Measurements from ENCODE around the gene COL23A1.
A peak's percentile ranks its signal among the peaks of the same experiment; 100 is the strongest.

COL23A1 gene

DNA sequence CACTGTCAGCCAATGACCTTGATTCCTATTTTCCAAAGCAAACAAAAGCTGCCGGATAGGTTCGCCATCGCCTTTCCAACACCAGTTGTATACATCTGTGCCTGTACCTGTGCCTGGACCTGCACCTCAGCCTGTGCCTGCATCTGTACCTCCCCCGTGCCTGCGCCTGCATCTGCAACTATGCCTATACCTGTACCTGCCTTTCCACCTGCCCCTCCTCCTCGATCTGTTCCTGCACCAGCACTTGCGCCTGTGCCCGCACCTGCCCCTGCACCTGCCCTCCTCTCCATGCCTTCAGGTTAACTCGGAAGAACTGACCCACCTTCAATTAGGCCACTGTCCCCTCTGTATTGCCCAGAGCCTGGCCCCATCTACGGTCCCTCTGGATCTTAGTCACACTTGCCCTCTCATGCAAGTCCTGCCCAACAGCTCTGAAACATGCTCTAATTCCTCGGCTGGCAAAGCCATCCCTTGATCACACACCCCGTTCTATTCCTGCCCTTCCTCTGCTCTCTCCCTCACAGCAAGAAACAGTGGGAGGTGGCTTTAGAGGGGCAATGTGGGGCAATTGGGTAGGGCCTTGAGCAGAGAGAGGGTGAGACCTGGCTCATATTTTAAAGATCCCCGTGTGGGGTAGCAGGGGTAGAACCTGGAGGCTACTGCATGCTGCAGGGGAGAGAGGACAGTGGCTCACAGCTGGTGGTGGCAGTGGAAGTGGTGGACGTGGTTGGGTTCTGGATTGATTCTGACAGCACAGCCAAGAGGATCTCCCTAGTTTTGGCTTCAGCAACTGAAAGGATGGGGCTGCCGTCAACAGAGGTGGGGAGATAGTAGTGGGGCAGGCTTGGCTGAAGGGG is 298.0 kb downstream of the COL23A1 start:
- DNase-seq, result no peak

DNA sequence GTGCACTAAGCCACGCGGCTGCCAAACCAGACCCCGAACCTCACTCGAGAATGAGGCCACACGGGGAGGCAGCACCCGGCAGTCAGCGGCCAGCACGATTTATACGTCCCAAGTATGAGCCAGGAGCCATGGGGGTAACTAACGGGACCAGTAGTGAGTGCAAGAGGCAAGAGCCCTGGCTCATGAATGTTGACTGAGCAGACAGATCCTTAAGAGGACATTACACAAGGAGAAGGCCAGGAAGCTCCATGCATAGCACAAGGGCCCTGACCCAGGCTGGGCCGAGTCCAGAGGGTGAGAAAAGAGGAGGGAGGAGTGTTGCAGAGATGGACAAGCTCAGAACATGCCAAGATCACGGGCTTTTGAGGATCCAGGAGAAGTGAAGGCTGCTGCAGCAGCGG is 299.0 kb downstream of the COL23A1 start:
- no peak for DNase-seq

DNA sequence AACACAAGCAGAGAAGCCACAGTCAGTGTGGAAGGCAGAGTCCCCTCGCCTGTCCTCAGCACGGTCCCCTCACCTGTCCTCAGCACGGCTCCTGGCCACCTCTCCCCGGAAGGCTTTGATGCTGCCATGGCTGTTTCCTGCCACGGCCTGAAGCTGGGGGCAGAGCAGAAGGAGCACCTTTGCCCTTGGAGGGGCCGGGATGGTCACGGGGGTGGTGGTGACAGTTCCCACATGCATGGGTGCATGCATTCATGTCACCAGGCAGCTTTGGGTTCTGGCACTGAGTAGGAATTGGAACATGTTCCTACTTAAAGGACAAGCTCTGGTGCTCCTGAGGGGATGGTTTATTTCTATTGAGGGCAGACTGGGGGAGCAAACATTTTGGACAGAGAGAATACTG is 299.8 kb downstream of the COL23A1 start:
- no peak for DNase-seq

DNA sequence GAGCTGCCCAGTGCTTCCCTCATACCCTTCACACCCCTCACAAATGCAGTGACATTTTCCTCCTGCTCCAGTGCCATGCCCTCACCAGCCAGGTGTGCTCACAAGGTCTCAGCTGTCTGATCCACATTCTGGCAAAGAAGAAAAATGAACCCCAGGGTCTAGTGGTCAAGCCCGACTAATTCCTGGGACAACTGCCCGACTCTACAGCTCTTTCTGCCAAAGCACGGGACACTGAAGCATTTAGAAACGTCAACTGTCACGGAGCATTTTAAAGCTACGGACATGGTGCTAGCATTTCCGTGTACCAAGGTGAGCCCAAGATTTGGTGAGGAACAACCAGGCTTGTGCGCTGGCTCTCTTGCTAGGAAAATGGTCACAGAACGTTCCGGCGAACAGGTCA is 300.8 kb downstream of the COL23A1 start:
- no peak for DNase-seq

DNA sequence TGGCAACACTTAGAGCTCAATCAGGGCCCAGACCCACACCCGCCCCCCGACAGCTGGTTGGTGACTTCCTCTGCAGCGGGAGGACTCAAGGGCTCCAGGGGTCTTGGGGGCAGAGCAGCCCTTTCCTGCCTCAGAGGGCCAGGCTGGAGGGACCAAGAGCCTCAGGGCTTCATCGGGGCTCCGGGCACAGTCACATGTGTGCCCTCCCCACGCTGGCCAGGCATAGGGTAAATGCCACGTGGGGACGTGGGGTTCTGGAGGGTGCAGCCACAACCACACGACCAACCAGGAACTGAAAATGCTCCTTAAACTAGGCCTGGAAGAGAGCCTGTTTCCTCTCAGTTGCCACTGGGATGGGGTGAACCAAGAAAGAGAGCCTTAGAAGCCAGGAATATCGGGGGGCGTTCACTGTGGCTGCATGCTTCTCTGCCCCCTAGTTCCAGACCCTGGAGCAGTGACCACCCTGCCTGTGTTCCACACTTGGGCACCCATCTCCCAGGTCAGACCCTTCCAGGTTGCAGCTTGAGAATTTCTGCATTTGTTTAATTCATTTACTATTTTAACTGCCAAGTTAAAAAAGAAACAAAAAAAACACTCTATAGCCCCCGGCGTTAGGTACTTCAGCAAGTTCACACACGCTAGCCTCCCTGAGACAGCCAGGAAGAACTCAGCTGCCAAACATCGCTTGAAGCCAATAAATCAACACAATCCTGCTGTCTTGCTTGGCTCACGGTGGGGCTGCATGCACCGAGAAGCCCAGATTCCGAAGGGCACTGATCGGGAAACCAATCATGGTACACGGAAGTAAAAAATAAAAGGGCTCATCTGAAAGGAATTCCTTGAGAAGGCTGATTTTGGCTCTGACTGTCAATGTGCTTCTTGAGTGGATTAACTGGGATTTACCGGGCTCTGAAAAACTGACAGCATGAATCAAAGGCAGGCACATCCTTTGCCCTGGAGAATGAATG is 301.5 kb downstream of the COL23A1 start:
- no peak for DNase-seq

DNA sequence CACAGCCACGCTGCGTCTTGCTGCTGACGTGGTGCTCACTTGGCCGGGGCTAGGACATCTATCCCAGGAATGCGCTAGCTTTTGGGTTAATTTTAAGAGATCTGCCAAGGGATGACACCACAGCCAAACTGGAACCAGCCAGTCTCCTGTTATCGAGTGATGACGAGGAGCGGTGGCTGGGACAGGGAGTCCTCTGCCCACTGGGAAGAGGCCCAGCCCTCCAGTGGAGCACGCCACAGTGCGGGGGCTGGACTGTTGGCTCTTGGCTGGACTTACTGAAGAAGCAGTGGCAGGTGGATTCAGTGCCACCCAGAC is 302.4 kb downstream of the COL23A1 start:
- no peak for DNase-seq

DNA sequence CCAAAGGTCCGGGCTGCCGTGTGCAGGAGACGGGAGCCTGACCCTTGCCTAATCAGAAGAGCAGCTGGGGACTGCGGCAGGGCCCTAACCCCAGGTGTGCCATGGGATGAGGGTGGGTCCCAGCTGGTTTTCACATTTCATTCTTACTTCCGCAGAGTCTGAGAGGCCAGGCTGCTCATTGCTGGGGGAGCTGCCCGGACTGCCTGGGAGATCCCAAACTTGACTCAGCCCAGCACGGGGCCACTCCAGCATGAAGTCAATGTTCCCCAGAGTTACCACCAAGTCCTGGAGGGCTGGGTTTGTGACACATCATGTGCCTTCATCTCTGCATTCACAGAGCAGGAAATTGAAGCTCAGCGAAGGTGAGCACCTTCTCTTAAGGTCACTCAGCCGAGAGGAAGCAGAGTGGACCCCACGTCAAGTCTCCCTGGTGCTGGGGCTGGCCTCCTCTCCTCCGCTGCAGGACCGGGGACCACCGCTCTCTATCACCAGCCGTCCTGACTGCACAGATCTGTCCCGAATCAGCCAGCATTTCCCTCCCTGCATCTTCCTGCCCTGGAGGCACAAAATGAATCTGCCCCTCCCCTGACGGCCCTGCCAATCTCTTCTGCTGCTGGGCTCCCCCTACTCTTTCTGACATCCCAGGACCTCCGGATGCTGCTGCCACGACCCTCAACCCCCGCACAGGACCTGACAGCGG is 303.0 kb downstream of the COL23A1 start:
- no peak for DNase-seq

DNA sequence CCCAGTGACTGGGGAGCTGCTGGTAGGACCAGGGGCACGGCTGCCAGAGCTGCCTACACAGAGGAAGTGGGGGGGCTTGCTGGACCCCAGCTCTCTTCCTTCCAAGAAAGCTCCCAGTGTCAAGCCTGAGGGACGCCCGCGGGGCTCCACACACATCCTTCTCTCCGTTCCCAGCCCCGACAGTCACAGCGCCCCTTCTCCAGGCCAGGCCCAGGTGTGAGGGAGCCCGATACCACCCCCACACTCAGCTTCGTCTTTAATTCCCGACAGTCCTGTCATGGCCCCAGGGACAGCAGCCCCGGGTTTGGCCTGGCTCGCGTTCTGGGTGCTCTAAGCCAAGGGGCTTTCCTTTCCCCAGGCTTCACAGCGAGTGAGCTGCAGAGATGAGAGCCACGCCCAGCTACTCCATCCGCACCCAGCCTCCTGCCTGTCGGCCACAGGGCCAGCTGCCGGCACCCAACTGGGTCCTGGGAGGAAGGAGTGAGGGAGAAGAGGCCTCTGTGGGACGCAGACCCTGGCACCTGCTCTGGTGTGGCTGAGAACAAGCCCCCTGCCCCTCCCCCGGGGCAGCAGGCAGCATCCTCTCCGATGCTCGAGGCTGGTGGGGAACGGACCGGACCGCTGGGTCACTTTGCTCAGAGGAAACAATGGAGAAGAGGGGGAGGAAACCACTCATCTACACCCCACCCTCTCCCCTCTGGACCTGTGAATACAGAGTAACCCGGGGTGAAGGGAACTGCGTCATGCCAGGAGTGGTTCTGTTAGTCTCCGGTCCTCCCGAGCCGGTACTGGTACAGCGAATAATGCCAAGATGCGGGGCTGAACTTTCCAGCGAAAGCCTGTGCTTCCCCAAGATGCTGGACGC is 303.7 kb downstream of the COL23A1 start:
- DNase-seq, result no peak

DNA sequence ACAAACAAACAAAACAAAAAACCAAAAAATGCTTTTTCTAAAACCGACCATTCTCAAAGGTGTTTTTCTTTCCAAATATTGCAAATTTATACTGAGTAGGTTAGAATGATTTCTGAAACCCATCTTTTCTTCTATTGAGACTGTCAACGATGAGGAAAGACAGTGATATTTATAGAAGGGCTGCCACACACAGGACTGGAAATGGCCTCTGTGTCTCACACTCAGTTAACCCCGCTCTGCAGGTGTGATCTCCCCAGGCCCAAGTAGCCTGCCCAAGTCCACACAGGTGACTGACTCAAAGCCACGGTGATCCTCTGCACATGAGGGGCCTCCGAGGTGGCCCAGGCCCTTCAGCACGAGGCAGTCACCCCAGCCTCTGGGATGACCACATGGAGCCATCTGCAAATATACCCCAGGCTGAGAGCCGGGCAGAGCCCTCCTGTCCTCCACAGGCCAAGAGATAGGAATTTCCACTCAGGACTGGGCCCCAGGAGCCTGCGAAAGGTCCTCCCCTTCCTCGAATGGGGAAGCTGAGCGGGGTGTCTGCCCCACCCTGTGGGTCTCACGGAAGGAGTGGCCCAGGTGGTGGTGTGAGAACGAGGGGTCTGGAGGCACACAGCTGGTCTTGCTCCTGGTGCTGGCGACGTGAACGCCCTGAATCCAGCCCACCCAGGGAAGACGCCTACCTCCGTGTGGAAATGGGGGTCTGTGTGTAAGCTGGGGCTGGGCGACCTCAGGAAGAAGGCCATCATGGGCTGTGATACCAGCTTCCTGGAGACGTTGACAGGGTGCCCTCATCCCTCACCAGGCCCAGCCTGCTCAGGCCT is 304.6 kb downstream of the COL23A1 start:
- no peak for DNase-seq

DNA sequence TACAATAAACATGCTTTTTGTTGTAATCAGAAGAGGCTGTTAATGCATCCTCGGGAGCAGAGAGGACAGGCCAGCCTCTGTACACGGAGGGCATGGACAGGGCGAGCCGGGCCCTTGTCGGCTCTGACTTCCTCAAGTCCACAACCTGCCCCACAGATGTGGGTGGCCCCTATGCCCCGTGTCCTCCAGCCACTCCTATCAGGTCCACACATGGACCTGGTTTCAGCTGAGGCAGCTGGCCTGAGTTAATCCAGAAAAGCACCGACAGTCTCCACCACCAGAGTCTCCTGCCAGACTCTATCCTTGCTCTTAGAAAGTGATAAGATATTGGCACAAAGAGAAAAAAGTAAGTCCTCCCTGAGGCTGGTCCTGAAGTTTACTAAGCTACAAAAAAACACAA is 305.2 kb downstream of the COL23A1 start:
- DNase-seq, result no peak

DNA sequence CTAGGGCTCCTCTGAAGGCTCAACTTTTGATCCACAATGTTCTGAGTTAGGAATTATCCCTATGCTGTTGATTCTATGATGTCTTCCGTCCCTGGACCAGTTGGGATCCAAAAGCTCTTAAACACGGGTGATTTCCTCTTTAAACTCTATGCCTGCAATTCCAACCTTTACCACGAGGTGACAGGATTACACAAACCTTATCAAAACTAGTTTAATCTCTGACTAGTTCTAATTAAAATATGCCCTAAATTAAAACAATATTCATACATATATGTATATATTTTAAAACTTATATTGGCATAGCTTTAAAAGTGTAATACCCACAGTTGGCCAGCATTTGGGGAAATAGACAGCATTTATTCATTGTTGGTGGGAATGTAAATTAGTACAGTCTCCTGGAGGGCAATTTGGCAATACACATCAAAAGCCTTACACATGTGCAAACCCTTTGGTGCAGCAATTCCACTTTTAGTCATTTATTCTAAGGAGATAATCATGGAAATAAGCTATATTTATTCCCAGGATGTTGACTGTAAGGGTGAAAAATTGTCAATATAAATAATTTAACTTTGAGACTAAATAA is 306.0 kb downstream of the COL23A1 start:
- DNase-seq, result no peak

DNA sequence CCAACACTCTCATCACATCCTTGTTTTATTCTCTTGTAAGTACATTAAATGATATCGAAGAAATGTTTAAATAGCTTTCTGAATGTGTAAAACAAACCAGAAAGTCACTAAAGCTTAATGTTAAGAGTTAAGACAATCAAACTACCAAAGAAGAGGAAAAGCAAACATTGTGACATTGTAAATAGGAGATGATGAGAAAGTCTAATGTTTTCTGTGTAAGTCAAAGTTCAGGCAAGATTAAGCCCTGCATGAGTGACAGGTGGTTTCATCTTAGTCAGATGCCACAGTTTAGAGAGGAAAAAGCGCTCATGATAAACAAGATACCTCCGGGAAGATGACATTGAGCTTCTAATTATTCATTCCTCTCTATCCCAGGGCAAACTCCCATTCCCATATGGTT is 306.7 kb downstream of the COL23A1 start:
- DNase-seq, result no peak

DNA sequence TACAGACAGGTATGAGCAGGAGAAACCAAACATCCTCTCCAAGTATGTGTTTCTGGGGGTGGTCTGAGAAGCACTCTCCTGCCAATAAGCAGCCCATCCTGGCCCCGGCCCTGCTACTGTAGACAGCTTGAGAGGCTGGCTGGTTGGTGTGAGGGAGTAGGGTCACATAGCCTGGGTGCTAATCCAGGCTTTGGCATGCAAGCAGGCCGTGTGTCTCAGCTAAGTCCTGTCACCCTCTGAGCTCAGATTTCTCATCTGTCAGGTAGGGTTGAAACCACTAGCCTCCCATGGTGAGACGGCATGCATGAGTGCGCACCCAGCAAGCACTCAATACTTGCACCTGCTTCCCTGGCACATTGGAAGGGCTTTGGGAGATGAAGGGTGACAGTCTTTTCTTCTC is 307.8 kb downstream of the COL23A1 start:
- no peak for DNase-seq

DNA sequence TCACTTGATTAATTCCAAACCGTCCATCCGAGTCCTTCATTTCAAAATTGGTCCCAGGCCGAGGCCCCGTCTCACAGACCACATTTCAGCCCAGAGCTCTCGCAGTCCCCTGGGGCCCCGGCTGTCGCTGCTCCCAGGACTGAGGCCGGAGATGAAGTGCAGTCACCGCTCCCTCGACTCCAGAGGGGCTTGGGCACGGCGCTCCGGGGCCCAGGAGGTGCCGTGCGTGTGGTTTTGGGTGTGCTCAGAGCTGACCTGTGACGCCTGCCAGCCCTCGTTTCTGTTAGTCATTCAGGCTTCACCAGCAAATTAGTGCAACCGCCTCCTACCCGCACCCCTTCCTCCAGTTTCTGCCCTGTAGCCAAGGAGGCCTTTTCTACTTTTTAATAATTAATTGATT is 308.9 kb downstream of the COL23A1 start:
- DNase-seq, result no peak

DNA sequence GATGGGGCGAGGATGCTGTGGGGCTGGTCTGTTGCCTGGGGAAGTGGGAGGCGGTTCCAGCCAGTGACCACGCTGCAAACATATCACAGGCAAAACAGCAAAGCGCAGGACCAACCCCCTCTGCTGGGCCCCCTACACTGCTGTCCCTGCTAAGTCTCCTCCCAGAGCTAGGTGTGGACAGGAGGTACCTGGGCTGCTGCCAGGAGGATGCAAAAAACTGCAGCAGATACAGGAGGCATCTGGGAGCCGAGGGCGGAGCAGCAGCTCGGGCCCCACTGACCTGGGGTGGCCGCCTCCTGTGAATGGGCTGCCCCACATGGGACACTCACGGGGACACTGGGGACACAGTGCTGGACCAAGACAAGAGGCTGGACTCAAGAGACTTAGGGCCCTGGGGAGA is 309.6 kb downstream of the COL23A1 start:
- DNase-seq, result no peak

DNA sequence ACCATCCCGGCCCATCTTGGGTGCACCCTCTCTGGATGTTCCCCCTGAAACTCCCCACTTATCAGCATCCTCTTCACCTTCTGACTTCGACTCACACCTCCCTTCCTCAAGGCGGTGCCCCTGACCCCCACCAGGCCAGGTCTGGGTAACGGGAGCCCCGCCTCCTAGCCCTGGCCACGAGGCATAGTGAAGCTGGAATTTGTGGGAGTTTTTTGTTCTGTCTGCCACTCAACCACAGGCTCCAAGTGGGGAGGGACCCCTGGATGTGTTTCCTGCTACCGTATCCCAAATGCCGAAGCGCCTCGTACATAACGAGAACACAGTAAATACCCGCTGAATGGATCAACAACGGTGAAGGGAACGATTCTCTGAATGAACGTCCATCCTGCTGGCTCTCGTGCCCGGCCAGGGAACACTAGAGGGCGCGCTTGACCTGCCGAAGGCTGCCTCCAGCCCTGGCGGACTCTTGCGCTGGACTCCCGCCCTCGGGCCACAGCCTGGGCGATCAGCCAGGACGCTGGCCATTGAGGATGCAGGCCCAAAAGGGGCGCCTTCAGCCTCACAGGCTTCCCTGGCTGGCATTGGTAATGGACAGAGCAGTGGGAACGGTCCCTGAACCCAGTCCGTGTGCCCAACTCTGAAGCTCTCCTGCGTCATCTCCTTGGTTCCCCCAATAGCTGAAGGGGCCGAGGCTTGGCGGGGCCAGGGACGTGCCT is 310.3 kb downstream of the COL23A1 start:
- DNase-seq, result peak; percentile 46

DNA sequence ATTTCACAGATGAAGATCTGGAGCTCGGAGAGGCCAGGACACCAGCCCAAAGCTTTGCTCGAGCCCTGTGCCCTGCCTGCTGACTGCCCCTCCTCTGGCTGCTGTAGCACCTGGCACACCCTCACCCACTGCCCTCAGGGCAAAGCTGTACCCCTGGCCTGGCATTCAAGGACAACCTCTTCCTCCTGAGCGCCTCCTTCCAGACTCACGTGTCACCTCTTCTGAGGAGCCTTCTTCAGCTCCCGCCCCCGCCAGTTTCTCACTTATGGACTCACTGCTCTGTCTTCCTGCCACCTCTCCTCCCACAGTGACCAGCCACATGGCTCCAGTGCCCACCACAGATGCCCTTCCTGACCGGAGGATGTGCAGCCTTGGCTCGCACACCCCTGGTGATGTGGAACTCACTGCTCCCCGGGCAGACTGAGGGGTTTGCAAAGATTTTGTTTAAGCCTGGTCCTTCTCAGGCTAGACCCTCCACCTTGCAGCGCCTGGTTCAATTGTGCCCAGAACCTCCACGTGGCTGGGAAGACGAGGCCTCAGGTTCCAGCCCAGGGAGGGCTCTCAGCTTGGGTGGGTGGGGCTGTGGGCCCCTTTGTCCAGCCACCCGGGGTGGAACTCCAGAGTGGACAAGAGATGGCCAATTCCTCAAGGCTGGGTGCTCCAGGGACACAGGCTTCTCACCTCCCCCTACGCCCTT is 311.0 kb downstream of the COL23A1 start:
- DNase-seq, result no peak

DNA sequence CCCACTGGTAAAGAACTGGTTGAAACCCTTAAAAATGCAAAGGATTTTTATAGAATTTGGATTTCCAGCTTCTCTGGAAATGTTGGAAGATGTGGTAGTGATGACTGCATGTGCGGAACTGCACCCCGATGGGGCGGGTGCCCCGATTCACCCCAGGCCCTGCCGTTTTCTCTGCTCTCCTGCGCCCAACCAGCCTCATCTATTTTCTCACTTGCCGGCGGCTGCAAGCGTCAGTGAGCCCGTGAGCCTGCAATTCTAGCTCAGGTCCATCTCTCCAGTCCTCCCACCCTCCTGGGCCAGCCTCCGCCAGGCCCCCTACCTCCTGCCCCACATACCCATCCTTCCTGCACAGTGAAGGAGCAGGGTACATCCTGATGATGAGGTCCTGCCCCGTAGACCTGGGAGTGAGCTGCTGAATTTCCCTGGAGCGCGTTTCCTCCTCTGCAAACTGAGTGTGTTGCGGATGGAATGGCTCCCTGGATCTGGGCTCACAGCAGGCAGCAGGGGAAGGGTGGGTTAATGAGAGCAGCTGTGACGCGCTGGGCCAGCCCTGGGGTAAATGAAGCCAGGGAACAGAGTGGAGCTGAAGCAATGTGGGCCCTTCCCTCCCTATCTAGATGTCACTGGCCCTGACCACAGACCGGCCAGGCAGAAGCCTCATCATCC is 311.7 kb downstream of the COL23A1 start:
- DNase-seq, result no peak

DNA sequence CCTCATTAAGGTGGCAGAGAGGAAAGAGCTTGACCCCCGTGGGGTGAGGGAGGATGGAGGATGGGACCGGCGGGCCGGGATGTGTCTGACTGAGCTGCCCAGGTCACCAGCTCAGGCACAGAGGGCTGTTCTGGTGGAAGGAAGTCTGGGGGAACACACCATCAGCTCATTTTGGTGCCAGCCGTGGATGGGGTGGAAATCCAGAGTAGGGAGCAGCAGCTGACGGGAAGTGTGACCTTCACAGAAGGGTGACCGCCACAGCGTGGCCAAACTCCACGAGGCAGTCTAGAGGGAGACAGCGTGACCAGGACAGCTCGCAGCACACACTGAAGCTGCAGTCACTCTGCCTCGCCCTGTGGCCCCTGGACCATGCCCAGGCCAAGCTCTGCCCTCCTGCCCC is 312.3 kb downstream of the COL23A1 start:
- DNase-seq, result no peak
